GM06990 (cell line): Measurements from ENCODE around the gene TTC31.

Experiments used
- DNase-seq: peaks from one replicate; pipeline ENCODE4 v3.0.0-alpha.2; 2011; ENCODE audit not compliant: insufficient read length; ENCODE audit errors: extremely low read depth
- H3K27me3 ChIP-seq: replicated peaks from 2 replicates; pipeline ENCODE4 v1.6.0; 2011; ENCODE audit warnings: low read length; ENCODE audit not compliant: control insufficient read depth, insufficient read depth
- H3K36me3 ChIP-seq: 2 replicates; pipeline ENCODE4 v1.5.1; 2011; ENCODE audit warnings: low read length; ENCODE audit not compliant: control insufficient read depth, insufficient read depth
- H3K4me3 ChIP-seq: replicated peaks from 2 replicates; pipeline ENCODE4 v1.5.1; 2011; ENCODE audit warnings: low read depth, mild to moderate bottlenecking, control low read depth, low read length
- TF ChIP-seq, protein P1 (sequence below): IDR thresholded peaks from 2 replicates; pipeline ENCODE4 v1.5.1; 2011; ENCODE audit warnings: low read length, control low read depth, mild to moderate bottlenecking, inconsistent platforms; ENCODE audit not compliant: insufficient read depth, poor library complexity, severe bottlenecking

Gene TTC31

GRCh38 chr2:74513605-74514367, 30.9 kb downstream of the TTC31 start:
- peaks cover 2% of the 10 kb centered on the region; the same call in 1 of the 2 replicates for H3K27me3 ChIP-seq

DNA sequence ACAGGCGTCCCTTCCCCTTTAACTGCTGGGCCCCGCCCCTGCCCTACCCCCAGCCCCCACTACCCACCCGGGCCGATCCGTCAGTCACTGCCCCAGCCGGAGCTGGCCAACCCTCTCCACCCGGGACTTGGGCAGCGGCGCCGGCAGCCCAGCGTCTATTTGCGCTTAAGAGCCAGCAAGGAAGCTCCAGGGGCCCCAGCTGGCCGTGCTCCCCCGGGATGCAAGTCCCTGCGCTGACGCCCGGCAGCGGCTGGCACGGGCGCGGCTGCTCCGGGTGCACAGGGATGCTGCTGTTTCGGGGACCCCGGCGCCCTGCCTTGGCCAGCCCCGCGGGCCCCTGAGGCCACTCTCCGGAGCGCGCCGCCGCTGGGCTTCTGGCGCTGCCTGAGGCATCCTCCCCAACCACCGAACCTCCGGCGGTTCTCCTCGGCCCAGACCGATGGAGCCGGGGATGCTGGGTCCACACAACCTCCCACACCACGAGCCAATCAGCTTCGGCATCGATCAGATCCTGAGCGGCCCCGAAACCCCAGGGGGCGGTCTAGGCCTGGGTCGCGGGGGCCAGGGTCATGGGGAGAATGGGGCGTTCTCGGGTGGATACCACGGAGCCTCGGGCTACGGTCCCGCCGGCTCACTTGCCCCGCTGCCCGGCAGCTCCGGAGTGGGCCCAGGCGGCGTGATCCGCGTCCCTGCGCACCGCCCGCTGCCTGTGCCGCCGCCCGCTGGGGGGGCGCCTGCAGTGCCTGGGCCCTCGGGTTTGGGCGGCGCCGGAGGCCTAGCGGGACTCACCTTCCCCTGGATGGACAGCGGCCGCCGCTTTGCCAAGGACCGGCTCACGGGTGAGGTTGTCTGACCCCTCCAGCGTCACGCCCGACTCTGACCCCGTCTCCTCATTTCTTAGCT, 31.7 kb downstream of the TTC31 start, which contains the start of gene TLX2:
Gene TLX2 (plus strand): TSS at position 83 of the 903 bp plus-strand sequence. CDS start 357 bp downstream, at position 440.
- no peak for DNase-seq
- peak within 1 kb of the TSS; percentile 46 for H3K4me3 ChIP-seq
- TF ChIP-seq, protein P1, sequence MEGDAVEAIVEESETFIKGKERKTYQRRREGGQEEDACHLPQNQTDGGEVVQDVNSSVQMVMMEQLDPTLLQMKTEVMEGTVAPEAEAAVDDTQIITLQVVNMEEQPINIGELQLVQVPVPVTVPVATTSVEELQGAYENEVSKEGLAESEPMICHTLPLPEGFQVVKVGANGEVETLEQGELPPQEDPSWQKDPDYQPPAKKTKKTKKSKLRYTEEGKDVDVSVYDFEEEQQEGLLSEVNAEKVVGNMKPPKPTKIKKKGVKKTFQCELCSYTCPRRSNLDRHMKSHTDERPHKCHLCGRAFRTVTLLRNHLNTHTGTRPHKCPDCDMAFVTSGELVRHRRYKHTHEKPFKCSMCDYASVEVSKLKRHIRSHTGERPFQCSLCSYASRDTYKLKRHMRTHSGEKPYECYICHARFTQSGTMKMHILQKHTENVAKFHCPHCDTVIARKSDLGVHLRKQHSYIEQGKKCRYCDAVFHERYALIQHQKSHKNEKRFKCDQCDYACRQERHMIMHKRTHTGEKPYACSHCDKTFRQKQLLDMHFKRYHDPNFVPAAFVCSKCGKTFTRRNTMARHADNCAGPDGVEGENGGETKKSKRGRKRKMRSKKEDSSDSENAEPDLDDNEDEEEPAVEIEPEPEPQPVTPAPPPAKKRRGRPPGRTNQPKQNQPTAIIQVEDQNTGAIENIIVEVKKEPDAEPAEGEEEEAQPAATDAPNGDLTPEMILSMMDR: peak; percentile 12
- peaks cover 2% of the 10 kb centered on the region; the same call in 1 of the 2 replicates for H3K27me3 ChIP-seq
- H3K36me3 ChIP-seq: no peaks in the 10 kb centered on the region

More at GRCh38 chr2:74513605-74514367, 30.9 kb downstream of the TTC31 start:
- peak; percentile 33 for DNase-seq
- Histone ChIP-seq H3K36me3 (no peaks in the 10 kb centered on the region), H3K4me3 (peak overlapping the region; percentile 46)
- TF ChIP-seq, protein P1: no peak

- Histone ChIP-seq H3K36me3 (no peaks in the 10 kb centered on the region), H3K27me3 (peaks cover 2% of the 10 kb centered on the region; the same call in 1 of the 2 replicates), H3K4me3 (no peak overlapping the region)
- peak; percentile 37 for DNase-seq
- TF ChIP-seq, protein P1: no peak
These were observed 32.5 kb downstream of the TTC31 start for GRCh38 chr2:74515271-74515980.

DNA sequence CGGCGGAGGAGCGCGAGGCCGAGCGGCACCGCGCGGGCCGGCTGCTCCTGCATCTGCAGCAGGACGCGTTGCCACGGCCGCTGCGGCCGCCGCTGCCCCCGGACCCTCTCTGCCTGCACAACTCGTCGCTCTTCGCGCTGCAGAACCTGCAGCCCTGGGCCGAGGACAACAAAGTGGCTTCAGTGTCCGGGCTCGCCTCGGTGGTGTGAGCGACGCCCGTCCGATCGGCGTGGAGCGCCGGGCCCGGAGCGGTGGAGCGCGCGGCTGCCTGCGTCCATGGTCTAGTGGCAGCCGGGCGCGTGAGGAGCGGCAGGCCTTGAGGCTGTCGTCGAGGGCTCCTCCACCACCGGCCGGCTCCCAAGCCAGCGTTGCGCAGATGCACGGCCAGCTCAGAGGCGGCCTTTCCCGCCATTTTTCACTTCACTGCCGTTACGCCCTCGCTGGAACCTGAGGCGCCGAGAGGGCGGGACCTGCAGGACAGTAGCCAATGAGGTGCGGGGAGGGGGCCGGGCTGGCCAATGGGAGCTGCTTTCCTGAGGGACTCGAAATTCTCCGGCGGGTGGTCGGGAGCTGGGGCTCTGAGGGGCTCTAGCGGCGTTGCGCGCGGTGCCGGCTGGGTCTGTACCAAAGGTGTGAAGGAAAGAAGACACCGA, 33.2 kb downstream of the TTC31 start:
- DNase-seq: peak; percentile 71
- Histone ChIP-seq H3K4me3 (0 out of 2 replicates have a peak overlapping the region, but pooled peaks have one; percentile 8), H3K27me3 (peaks cover 2% of the 10 kb centered on the region; the same call in 1 of the 2 replicates), H3K36me3 (no peaks in the 10 kb centered on the region)
- TF ChIP-seq, protein P1: no peak

DNA sequence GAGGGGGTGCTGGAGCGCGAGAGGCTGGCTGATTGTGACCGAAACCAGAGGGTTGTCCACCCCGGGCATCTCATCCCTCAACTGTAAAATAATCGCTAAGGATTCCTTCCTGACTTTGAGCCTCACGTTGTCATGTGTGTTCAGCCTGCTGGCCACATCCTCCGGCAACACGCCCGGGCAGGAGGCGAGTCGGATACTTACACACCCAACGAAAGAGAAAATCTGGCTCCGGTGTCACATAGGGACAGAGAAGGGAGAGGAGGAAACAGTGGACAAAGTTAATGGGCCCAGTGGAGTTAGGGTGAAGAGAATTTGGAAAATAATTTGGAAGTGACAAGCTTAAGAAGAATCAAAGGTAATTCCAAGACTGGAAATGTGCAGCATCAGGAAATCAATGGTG, 33.8 kb downstream of the TTC31 start:
- DNase-seq: no peak
- H3K27me3 ChIP-seq: peaks cover 2% of the 10 kb centered on the region; the same call in 1 of the 2 replicates
- H3K36me3 ChIP-seq: no peaks in the 10 kb centered on the region
- no peak overlapping the region for H3K4me3 ChIP-seq
- TF ChIP-seq, protein P1: no peak
